PC-3 (cell line): ENCODE results near the gene HNRNPD. TPM values are rescaled to one million over a fixed set of nuclear protein-coding genes. Genes with fewer than 3 reads are reported as not detected.
"Not testable (repeated sequence)": the region's sequence is repeated elsewhere in the genome, so short reads cannot be mapped to it uniquely, and the experiment has no call there.

Source experiments
- ATAC-seq: fragments of 200-7000 bp; cut with Tn5 transposase; 2 replicates; pipeline ENCODE4 v1.9.1; 2020; ENCODE audit warnings: mild to moderate bottlenecking, moderate library complexity
- BruUV-seq: library from RNA; stranded (reverse); fragments of 400-500 nt; replicated peaks from 2 replicates; lab custom pipeline; 2021; lab: Mats Ljungman, UMichigan
- CTCF ChIA-PET: fragments of 300-600 bp; sonication (Branson Sonifier 250); formaldehyde crosslinking; loops from one replicate; lab custom pipeline; 2022; ENCODE audit warnings: antibody characterized with exemption; lab: Charles Lee
- POLR2A ChIA-PET: fragments of 300-600 bp; sonication (Branson Sonifier 250); formaldehyde crosslinking; loops from one replicate; lab custom pipeline; 2022; ENCODE audit warnings: antibody characterized with exemption; ENCODE audit not compliant: unreplicated experiment; lab: Charles Lee
- DNase-seq: peaks from one replicate; pipeline ENCODE4 v3.0.0-alpha.2; 2015
- H2AFZ ChIP-seq: fragments of 300-600 bp; sonication (generic); 2 replicates; pipeline ENCODE4 v1.6.0; 2016; ENCODE audit warnings: antibody characterized with exemption, low read length
- H3F3A ChIP-seq: fragments of 300-600 bp; sonication (generic); one replicate; pipeline ENCODE4 v1.6.0; 2017; ENCODE audit warnings: antibody characterized with exemption, low read length, control low read depth, mild to moderate bottlenecking; ENCODE audit not compliant: unreplicated experiment
- H3K27ac ChIP-seq: fragments of 300-600 bp; sonication (generic); 2 replicates; pipeline ENCODE4 v1.5.1; 2016; ENCODE audit warnings: mild to moderate bottlenecking, low read length
- H3K27me3 ChIP-seq: fragments of 300-600 bp; sonication (generic); 2 replicates; pipeline ENCODE4 v1.6.1; 2016; ENCODE audit warnings: low read length, mixed read lengths
- H3K36me3 ChIP-seq: fragments of 300-600 bp; sonication (generic); 2 replicates; pipeline ENCODE4 v1.6.1; 2016; ENCODE audit warnings: low read depth, mixed run types, low read length, mixed read lengths
- H3K4me1 ChIP-seq: fragments of 300-600 bp; sonication (generic); 2 replicates; pipeline ENCODE4 v1.5.1; 2016; ENCODE audit warnings: low read length; ENCODE audit not compliant: insufficient read depth
- H3K4me2 ChIP-seq: fragments of 300-600 bp; sonication (generic); 2 replicates; pipeline ENCODE4 v1.6.0; 2016; ENCODE audit warnings: low read length
- H3K4me3 ChIP-seq: fragments of 300-600 bp; sonication (generic); 2 replicates; pipeline ENCODE4 v1.5.1; 2016; ENCODE audit warnings: mild to moderate bottlenecking, low read length, mixed read lengths
- H3K79me2 ChIP-seq: fragments of 300-600 bp; sonication (generic); 2 replicates; pipeline ENCODE4 v1.6.1; 2017; ENCODE audit warnings: low read length, mixed read lengths
- H3K9ac ChIP-seq: fragments of 300-600 bp; sonication (generic); 2 replicates; pipeline ENCODE4 v1.6.0; 2016; ENCODE audit warnings: mild to moderate bottlenecking, low read length
- H3K9me2 ChIP-seq: fragments of 300-600 bp; sonication (generic); replicated peaks from 2 replicates; pipeline ENCODE4 v1.6.1; 2016; ENCODE audit warnings: mixed run types, low read length, mixed read lengths
- H3K9me3 ChIP-seq: fragments of 300-600 bp; sonication (generic); 2 replicates; pipeline ENCODE4 v1.6.1; 2016; ENCODE audit warnings: low read length, mixed read lengths
- H4K20me1 ChIP-seq: fragments of 300-600 bp; sonication (generic); 2 replicates; pipeline ENCODE4 v1.6.1; 2016; ENCODE audit warnings: low read length, mixed read lengths
- CTCF ChIP-seq: fragments of 300-600 bp; sonication (generic); conservative IDR thresholded peaks from 2 replicates; pipeline ENCODE4 v1.5.1; 2017; ENCODE audit warnings: antibody characterized with exemption, low read depth, mild to moderate bottlenecking, low read length
- EZH2 ChIP-seq: fragments of 300-600 bp; sonication (generic); IDR thresholded peaks from one replicate; pipeline ENCODE4 v1.6.1; 2017; ENCODE audit warnings: antibody characterized with exemption, mild to moderate bottlenecking, low read length; ENCODE audit not compliant: unreplicated experiment
- EZH2phosphoT487 ChIP-seq: fragments of 300-600 bp; sonication (generic); IDR thresholded peaks from 2 replicates; pipeline ENCODE4 v1.6.1; 2018; ENCODE audit warnings: mild to moderate bottlenecking, antibody characterized with exemption, low read length, borderline replicate concordance
- intact Hi-C: fragments of 100-400 bp; cut with micrococcal nuclease; formaldehyde crosslinking; loops from 2 replicates; pipeline ENCODE4 v1.9.0; 2023
- total RNA-seq: library from RNA; depleted of rRNA; stranded (reverse); fragments of >200 nt; gene quantifications from 2 replicates; pipeline ENCODE4 v1.2.3, GENCODE V29; 2014

Gene HNRNPD
- total RNA-seq, 1 experiment from 2014 or later, result 86.4 TPM

GRCh38 chr4:82371497-82371896, 2.3 kb downstream of the HNRNPD start:
- no TSS peak for BruUV-seq
- H4K20me1 ChIP-seq, result peaks cover 69% of the 10 kb centered on the region
- ATAC-seq (no peak), DNase-seq (peak; percentile 3)
- H3K9ac ChIP-seq, result peak overlapping the region; percentile 100
- H3K9me2 ChIP-seq, result no peaks in the 10 kb centered on the region
- H3K79me2 ChIP-seq, result peaks cover 94% of the 10 kb centered on the region
- intact Hi-C loops, result loop anchor here (10.0 kb wide), 1 partner anchor 663 kb away; the partner anchor contains the start of gene COPS4
- H3K4me3 ChIP-seq, result peak overlapping the region; percentile 97
- ChIA-PET CTCF (no interaction called here), POLR2A (no interaction called here)
- H3F3A ChIP-seq, result no peaks in the 10 kb centered on the region
- TF ChIP-seq EZH2 (no peak), EZH2phosphoT487 (no peak), CTCF (no peak)
- no peak overlapping the region for H3K27ac ChIP-seq
- peak overlapping the region; percentile 90 for H3K4me2 ChIP-seq
- no peaks in the 10 kb centered on the region for H3K27me3 ChIP-seq
- H3K36me3 ChIP-seq, result peaks cover 48% of the 10 kb centered on the region
- H2AFZ ChIP-seq, result no peak overlapping the region
- H3K9me3 ChIP-seq, result no peaks in the 10 kb centered on the region
- peaks cover 23% of the 10 kb centered on the region for H3K4me1 ChIP-seq

- no peak overlapping the region for H3K27ac ChIP-seq
- POLR2A ChIA-PET, result no interaction called here
- no peaks in the 10 kb centered on the region for H3K27me3 ChIP-seq
- H4K20me1 ChIP-seq, result peaks cover 93% of the 10 kb centered on the region
- no peaks in the 10 kb centered on the region for H3F3A ChIP-seq
- DNase-seq, result no peak
- intact Hi-C loops, result no loop called here
- ATAC-seq, result no peak
- no peaks in the 10 kb centered on the region for H3K9me3 ChIP-seq
- H2AFZ ChIP-seq, result no peak overlapping the region
- TF ChIP-seq EZH2, result no peak
- no peak for TF ChIP-seq EZH2phosphoT487
- TF ChIP-seq CTCF, result no peak
- H3K79me2 ChIP-seq, result peaks cover 99% of the 10 kb centered on the region
- BruUV-seq, result no TSS peak
- CTCF ChIA-PET, result no interaction called here
- H3K9ac ChIP-seq, result no peak overlapping the region
- peaks cover 16% of the 10 kb centered on the region; the same call in 1 of the 2 replicates for H3K4me1 ChIP-seq
- H3K9me2 ChIP-seq, result no peaks in the 10 kb centered on the region
- peaks cover 48% of the 10 kb centered on the region for H3K36me3 ChIP-seq
- H3K4me2 ChIP-seq, result no peak overlapping the region
- no peak overlapping the region for H3K4me3 ChIP-seq
Observed at GRCh38 chr4:82367438-82368097, 6.2 kb downstream of the HNRNPD start.

- H3K9me2 ChIP-seq, CTCF ChIA-PET, BruUV-seq: not testable (repeated sequence)
Observed at GRCh38 chr4:82366431-82366830, 7.4 kb downstream of the HNRNPD start.

More at GRCh38 chr4:82366431-82366830, 7.4 kb downstream of the HNRNPD start:
- H3K27ac ChIP-seq, intact Hi-C loops, H3K27me3 ChIP-seq, DNase-seq, H3K4me2 ChIP-seq, POLR2A ChIA-PET, H3K4me3 ChIP-seq, H3K9me3 ChIP-seq, H3K9ac ChIP-seq, H2AFZ ChIP-seq, ATAC-seq, H3F3A ChIP-seq: not testable (repeated sequence)
- Histone ChIP-seq H3K36me3 (peaks cover 40% of the 10 kb centered on the region), H4K20me1 (peaks cover 93% of the 10 kb centered on the region), H3K79me2 (peaks cover 99% of the 10 kb centered on the region), H3K4me1 (peaks cover 16% of the 10 kb centered on the region; the same call in 1 of the 2 replicates)
